Ishikawa (cell line): ENCODE data around the gene DDIT4.

Source experiments
- CEBPB ChIP-seq: IDR thresholded peaks from 2 replicates; pipeline ENCODE4 v1.6.1; 2012
- CREB1 ChIP-seq: IDR thresholded peaks from 2 replicates; pipeline ENCODE4 v1.6.1; 2012; ENCODE audit warnings: low read depth
- EGR1 ChIP-seq: IDR thresholded peaks from 2 replicates; pipeline ENCODE4 v1.6.1; 2012
- EP300 ChIP-seq: IDR thresholded peaks from 2 replicates; pipeline ENCODE4 v1.6.1; 2012; ENCODE audit warnings: borderline replicate concordance
- FOXM1 ChIP-seq: IDR thresholded peaks from 2 replicates; pipeline ENCODE4 v1.6.1; 2012; ENCODE audit warnings: low read depth, borderline replicate concordance
- MAX ChIP-seq: IDR thresholded peaks from 2 replicates; pipeline ENCODE4 v1.6.1; 2012
- NFIC ChIP-seq: IDR thresholded peaks from 2 replicates; pipeline ENCODE4 v1.6.1; 2012
- RAD21 ChIP-seq: IDR thresholded peaks from 2 replicates; pipeline ENCODE4 v1.6.1; 2012; ENCODE audit warnings: low read depth
- REST ChIP-seq: IDR thresholded peaks from 2 replicates; pipeline ENCODE4 v1.6.1; 2012; ENCODE audit warnings: low read depth, mild to moderate bottlenecking
- TAF1 ChIP-seq: IDR thresholded peaks from 2 replicates; pipeline ENCODE4 v1.6.1; 2012; ENCODE audit warnings: low read depth, mild to moderate bottlenecking
- TCF12 ChIP-seq: IDR thresholded peaks from 2 replicates; pipeline ENCODE4 v1.6.1; 2012; ENCODE audit warnings: low read depth
- TEAD4 ChIP-seq: IDR thresholded peaks from 2 replicates; pipeline ENCODE4 v1.6.1; 2012
- USF1 ChIP-seq: IDR thresholded peaks from 2 replicates; pipeline ENCODE4 v1.6.1; 2012
- YY1 ChIP-seq: IDR thresholded peaks from 2 replicates; pipeline ENCODE4 v1.6.1; 2012; ENCODE audit warnings: low read depth
- ZBTB7A ChIP-seq: IDR thresholded peaks from 2 replicates; pipeline ENCODE4 v1.6.1; 2012; ENCODE audit warnings: low read depth

DDIT4 gene

GRCh38 chr10:72298592-72299519 is 25.1 kb downstream of the DDIT4 start:
- TF ChIP-seq USF1 (no peak), REST (no peak), NFIC (no peak), CREB1 (no peak)

GRCh38 chr10:72303424-72304128 is 29.9 kb downstream of the DDIT4 start:
- no peak for TF ChIP-seq MAX
- TF ChIP-seq TAF1, result no peak
- no peak for TF ChIP-seq RAD21
- TF ChIP-seq ZBTB7A, result no peak
- TF ChIP-seq TCF12, result no peak
- no peak for TF ChIP-seq FOXM1
- no peak for TF ChIP-seq CEBPB
- TF ChIP-seq EP300, result no peak
- TF ChIP-seq REST, result no peak
- no peak for TF ChIP-seq EGR1
- no peak for TF ChIP-seq CREB1
- no peak for TF ChIP-seq NFIC

GRCh38 chr10:72306215-72306760 is 32.6 kb downstream of the DDIT4 start:
- TF ChIP-seq YY1 (no peak), TEAD4 (no peak), TAF1 (no peak), EP300 (no peak), ZBTB7A (no peak), CREB1 (no peak), NFIC (no peak), RAD21 (no peak), FOXM1 (no peak)

- TF ChIP-seq ZBTB7A (no peak), RAD21 (no peak), REST (no peak), YY1 (no peak)
Measured at GRCh38 chr10:72308320-72308987, 34.7 kb downstream of the DDIT4 start.
